HepG2 (cell line): ENCODE data around the gene MCM3. TPM values are rescaled to one million over a fixed set of nuclear protein-coding genes. Genes with fewer than 3 reads are reported as not detected.

ENCODE experiments used
- ATAC-seq: fragments of 200-7000 bp; cut with Tn5 transposase; 3 replicates; pipeline ENCODE4 v1.9.1; 2020; ENCODE audit warnings: mild to moderate bottlenecking, moderate library complexity
- BruUV-seq: library from RNA; stranded (reverse); fragments of 400-500 nt; replicated peaks from 2 replicates; lab custom pipeline; 2021; lab: Mats Ljungman, UMichigan
- CTCF ChIA-PET: fragments of 300-600 bp; formaldehyde crosslinking; extraction: SDS; loops from one replicate; lab custom pipeline; 2021; ENCODE audit warnings: low total read pairs, inconsistent platforms, low intra/inter-chr PET ratio; lab: Yijun Ruan, JAX
- POLR2A ChIA-PET: fragments of 350-600 bp; sonication (Branson Sonifier 250); formaldehyde crosslinking; loops from one replicate; lab custom pipeline; 2020; ENCODE audit warnings: antibody characterized with exemption, inconsistent platforms; lab: Yijun Ruan, JAX
- DNase-seq: peaks from one replicate; pipeline ENCODE4 v3.0.0-alpha.2; 2015; ENCODE audit warnings: low spot score
- FAIRE-seq: peaks from 3 replicates; lab custom pipeline; 2011; peaks lifted over from hg19 to GRCh38; lab: Jason Lieb, UNC
- H2AFZ ChIP-seq: one replicate; pipeline ENCODE4 v1.6.1; 2011; ENCODE audit warnings: low read length, inconsistent platforms
- H3K27ac ChIP-seq: fragments of 300-600 bp; 3 replicates; pipeline ENCODE4 v1.8.0; 2011; ENCODE audit warnings: mixed run types, mild to moderate bottlenecking, mixed read lengths, low read length, inconsistent platforms; ENCODE audit not compliant: insufficient read depth; ENCODE audit errors: extremely low read length
- H3K27me3 ChIP-seq, 2 experiments: fragments of 200-600 bp in 1 of 2; 2 replicates in 1 of 2; 3 replicates in 1 of 2; pipeline versions ENCODE4 v1.6.0 to v1.8.0; 2011; ENCODE audit warnings: low read length in 2 of 2, mild to moderate bottlenecking in 2 of 2, moderate library complexity in 2 of 2, inconsistent platforms in 1 of 2; ENCODE audit not compliant: insufficient read depth in 2 of 2, control insufficient read depth in 1 of 2
- H3K36me3 ChIP-seq, 2 experiments: fragments of 200-600 bp in 1 of 2; replicated peaks in 1 of 2; 2 replicates in 1 of 2; 3 replicates in 1 of 2; pipeline versions ENCODE4 v1.5.1 to v1.8.0; 2011; ENCODE audit warnings: low read length in 2 of 2, inconsistent platforms in 1 of 2; ENCODE audit not compliant: insufficient read depth in 2 of 2, control insufficient read depth in 1 of 2
- H3K4me1 ChIP-seq: 2 replicates; pipeline ENCODE4 v1.5.1; 2012; ENCODE audit warnings: low read length, inconsistent platforms; ENCODE audit not compliant: insufficient read depth
- H3K4me2 ChIP-seq: 2 replicates; pipeline ENCODE4 v1.6.0; 2011; ENCODE audit warnings: low read depth, low read length, inconsistent platforms
- H3K4me3 ChIP-seq, 3 experiments: fragments of 200-600 bp in 1 of 3; sonication (generic), shearing (Covaris generic) in 1 of 3; replicated peaks in 1 of 3; 2 replicates each; pipeline ENCODE4 v1.5.1; 2011 to 2016; ENCODE audit warnings: low read length in 3 of 3, inconsistent platforms in 2 of 3, low read depth in 2 of 3, mild to moderate bottlenecking in 2 of 3, control low read depth in 1 of 3, mixed read lengths in 1 of 3; ENCODE audit not compliant: insufficient read depth in 1 of 3
- H3K79me2 ChIP-seq: one replicate; pipeline ENCODE4 v1.6.1; 2011; ENCODE audit warnings: low read length, inconsistent platforms; ENCODE audit not compliant: insufficient read depth
- H3K9ac ChIP-seq: 2 replicates; pipeline ENCODE4 v1.6.0; 2011; ENCODE audit warnings: mild to moderate bottlenecking, low read depth, low read length, inconsistent platforms; ENCODE audit not compliant: insufficient read depth
- H3K9me3 ChIP-seq: 2 replicates; pipeline ENCODE4 v1.5.1; 2012; ENCODE audit warnings: mild to moderate bottlenecking, low read length
- H4K20me1 ChIP-seq: 2 replicates; pipeline ENCODE4 v1.6.0; 2011; ENCODE audit warnings: inconsistent platforms, mild to moderate bottlenecking, low read length, moderate library complexity; ENCODE audit not compliant: insufficient read depth
- ATM ChIP-seq: fragments of 450-650 bp; IDR thresholded peaks from 2 replicates; pipeline ENCODE4 v1.7.1; 2017; ENCODE audit warnings: mild to moderate bottlenecking, borderline replicate concordance
- FOXJ3 ChIP-seq: sonication (generic); formaldehyde crosslinking; IDR thresholded peaks from 2 replicates; pipeline ENCODE4 v1.4.0; 2020; ENCODE audit warnings: missing genetic modification reagents, mild to moderate bottlenecking, borderline replicate concordance
- FOXP1 ChIP-seq, 2 experiments: fragments of 450-650 bp in 1 of 2; IDR thresholded peaks; 2 replicates each; pipeline ENCODE4 v1.6.1; 2017 to 2018; ENCODE audit warnings: antibody characterized with exemption in 1 of 2
- GTF2F1 ChIP-seq: fragments of 150-350 bp; IDR thresholded peaks from 2 replicates; pipeline ENCODE4 v1.6.1; 2014; ENCODE audit warnings: low read length
- HNF4G ChIP-seq, 2 experiments: sonication (generic) in 1 of 2; formaldehyde crosslinking in 1 of 2; IDR thresholded peaks; 2 replicates each; pipeline versions ENCODE4 v1.4.0 to v1.6.1; 2011 to 2020; ENCODE audit warnings: borderline replicate concordance in 2 of 2, low read depth in 2 of 2, mild to moderate bottlenecking in 2 of 2, low read length in 1 of 2, missing genetic modification reagents in 1 of 2, moderate library complexity in 1 of 2
- NFE2 ChIP-seq: sonication (generic); formaldehyde crosslinking; IDR thresholded peaks from 2 replicates; pipeline ENCODE4 v1.4.0; 2020; ENCODE audit warnings: missing genetic modification reagents
- NKX3-1 ChIP-seq: sonication (generic); formaldehyde crosslinking; IDR thresholded peaks from 2 replicates; pipeline ENCODE4 v1.5.0; 2020; ENCODE audit warnings: missing genetic modification reagents
- NONO ChIP-seq, 2 experiments: fragments of 450-650 bp in 1 of 2; sonication (generic) in 1 of 2; formaldehyde crosslinking in 1 of 2; IDR thresholded peaks in 1 of 2; conservative IDR thresholded peaks in 1 of 2; 2 replicates each; pipeline versions ENCODE4 v1.6.1 to v1.8.0; 2017 to 2022; ENCODE audit warnings: mild to moderate bottlenecking in 1 of 2, missing genetic modification reagents in 1 of 2, moderate library complexity in 1 of 2
- POLR2AphosphoS2 ChIP-seq: IDR thresholded peaks from 2 replicates; pipeline ENCODE4 v1.6.1; 2011; ENCODE audit warnings: low read depth, low read length, improper control_type of control experiment
- REL ChIP-seq: sonication (generic); formaldehyde crosslinking; conservative IDR thresholded peaks from 2 replicates; pipeline ENCODE4 v1.8.0; 2022; ENCODE audit warnings: mild to moderate bottlenecking, missing genetic modification reagents, moderate library complexity
- SALL2 ChIP-seq: sonication (generic); formaldehyde crosslinking; IDR thresholded peaks from 2 replicates; pipeline ENCODE4 v1.8.1; 2023; ENCODE audit warnings: mild to moderate bottlenecking, missing genetic modification reagents, inconsistent platforms
- SP1 ChIP-seq, 2 experiments: fragments of 450-650 bp in 1 of 2; sonication (generic) in 1 of 2; formaldehyde crosslinking in 1 of 2; IDR thresholded peaks; 2 replicates each; pipeline versions ENCODE4 v1.4.0 to v1.6.1; 2016 to 2020; ENCODE audit warnings: missing genetic modification reagents in 1 of 2
- ZNF274 ChIP-seq: sonication (generic); formaldehyde crosslinking; IDR thresholded peaks from 2 replicates; pipeline ENCODE4 v1.5.1; 2020; ENCODE audit warnings: mild to moderate bottlenecking, missing genetic modification reagents
- ZNF281 ChIP-seq: sonication (generic); formaldehyde crosslinking; IDR thresholded peaks from 2 replicates; pipeline ENCODE4 v1.4.0; 2020; ENCODE audit warnings: missing genetic modification reagents, borderline replicate concordance
- ZNF30 ChIP-seq: sonication (generic); formaldehyde crosslinking; IDR thresholded peaks from 2 replicates; pipeline ENCODE4 v1.5.0; 2020; ENCODE audit warnings: mild to moderate bottlenecking, missing genetic modification reagents
- ZNF678 ChIP-seq: sonication (generic); formaldehyde crosslinking; IDR thresholded peaks from 2 replicates; pipeline ENCODE4 v1.4.0; 2020; ENCODE audit warnings: mild to moderate bottlenecking, missing genetic modification reagents
- WGBS: methylation state at CpG from one replicate; pipeline ENCODE4 v1.1.6; 2017; ENCODE audit warnings: low lambda C conversion rate; 5-methylcytosine and 5-hydroxymethylcytosine counted together
- in situ Hi-C: cut with HindIII; loops from 2 replicates; pipeline ENCODE4 v1.10.0; 2017; ENCODE audit warnings: low pct_unique_long_range_greater_than_20kb; ENCODE audit not compliant: extremely low pct_ligation_motif_present
- intact Hi-C: fragments of 100-400 bp; cut with micrococcal nuclease; formaldehyde crosslinking; loops from one replicate; pipeline ENCODE4 v1.10.0; 2022; ENCODE audit not compliant: unreplicated experiment
- polyA plus RNA-seq, 8 experiments: library from polyadenylated mRNA; depleted of rRNA in 3 of 8; stranded (reverse) in 7 of 8; unstranded in 1 of 8; fragments of >200 nt; fragmentation: Illumina TruSeq in 4 of 8; extraction: Trizol in 4 of 8; gene quantifications; 2 replicates each; pipeline versions ENCODE4 v1.2.1 to v1.2.3, GENCODE V29; 2011 to 2016; ENCODE audit warnings: low read depth in 4 of 8, missing spikeins in 1 of 8, mixed read lengths in 1 of 8; ENCODE audit not compliant: insufficient read depth in 1 of 8
- total RNA-seq, 5 experiments: library from RNA; depleted of rRNA; stranded (reverse); fragments of >200 nt; fragmentation: Illumina TruSeq; extraction: Trizol; gene quantifications; 2 replicates each; pipeline ENCODE4 v1.2.3, GENCODE V29; 2016; ENCODE audit warnings: low read depth in 1 of 5
- TF ChIP-seq, protein P1 (sequence below): sonication (generic); formaldehyde crosslinking; IDR thresholded peaks from 2 replicates; pipeline ENCODE4 v1.5.1; 2020; ENCODE audit warnings: mild to moderate bottlenecking, missing genetic modification reagents, moderate library complexity
- TF ChIP-seq, protein P2 (sequence below): sonication (generic); formaldehyde crosslinking; conservative IDR thresholded peaks from 2 replicates; pipeline ENCODE4 v1.4.0; 2020; ENCODE audit warnings: missing genetic modification reagents

Gene MCM3
- total and polyA plus RNA-seq, 2 of the 13 experiments (the other 11 are each of a cell fraction or from before 2014, with no cell fraction given) = 164 to 288 TPM

- H3K9me3 ChIP-seq = no peaks in the 10 kb centered on the region
- no peaks in the 10 kb centered on the region for H3K36me3 ChIP-seq
- H3K79me2 ChIP-seq = no peaks in the 10 kb centered on the region
- in situ Hi-C loops (no loop called here), intact Hi-C loops (loop anchor here (1.0 kb wide), 1 partner anchor 261 kb away; no protein-coding TSS in a partner anchor)
- H3K4me1 ChIP-seq = peaks cover 96% of the 10 kb centered on the region
- H4K20me1 ChIP-seq = no peaks in the 10 kb centered on the region
- BruUV-seq = TSS peak; percentile 42
- WGBS = 39% methylated on average over 2 of the region's 2 CpGs
- DNase-seq = peak; percentile 30
- peak overlapping the region; percentile 69 for H3K9ac ChIP-seq
- H3K4me2 ChIP-seq = peak overlapping the region; percentile 81
- ChIA-PET CTCF (no interaction called here), POLR2A (interaction anchor here (0.8 to 4.5 kb wide), 9 partner anchors 8 to 269 kb away, joined by 4 to 48 read pairs (median 10); partner anchors contain the start of genes EFHC1, MCM3 and PAQR8)
- H3K27me3 ChIP-seq = no peaks in the 10 kb centered on the region
- peak overlapping the region in 2 of 3 experiments; percentile 6 to 19; a peak in 3 of 6 replicates for H3K4me3 ChIP-seq
- no peak overlapping the region for H2AFZ ChIP-seq
- peak overlapping the region; percentile 93 for H3K27ac ChIP-seq
- no peak for ATAC-seq
- no peak for FAIRE-seq
- TF ChIP-seq FOXP1 (IDR thresholded peaks at IDR 0.05) (no peak), FOXP1 (CRISPR knock-in tag; IDR thresholded peaks at IDR 0.05) (peak; percentile 34; the same call in 1 of the 2 replicates), NFE2 (CRISPR knock-in tag) (no peak), HNF4G (IDR thresholded peaks at IDR 0.05; ENCODE audit: borderline replicate concordance, low read depth, low read length) (no peak), HNF4G (CRISPR knock-in tag; IDR thresholded peaks at IDR 0.05; ENCODE audit: borderline replicate concordance, low read depth) (no peak), REL (CRISPR knock-in tag) (no peak), POLR2AphosphoS2 (no peak), ZNF281 (CRISPR knock-in tag) (peak; percentile 51; the same call in 1 of the 2 replicates), NONO (IDR thresholded peaks at IDR 0.05) (no peak), NONO (CRISPR knock-in tag; conservative IDR thresholded peaks at IDR 0.05) (no peak), ZNF274 (CRISPR knock-in tag) (no peak), SP1 (IDR thresholded peaks at IDR 0.05) (no peak), SP1 (CRISPR knock-in tag; IDR thresholded peaks at IDR 0.05) (no peak), ATM (no peak), SALL2 (CRISPR knock-in tag) (no peak), GTF2F1 (no peak), ZNF30 (CRISPR knock-in tag) (no peak), FOXJ3 (no peak), ZNF678 (no peak), NKX3-1 (CRISPR knock-in tag) (no peak)
- TF ChIP-seq, protein P1, sequence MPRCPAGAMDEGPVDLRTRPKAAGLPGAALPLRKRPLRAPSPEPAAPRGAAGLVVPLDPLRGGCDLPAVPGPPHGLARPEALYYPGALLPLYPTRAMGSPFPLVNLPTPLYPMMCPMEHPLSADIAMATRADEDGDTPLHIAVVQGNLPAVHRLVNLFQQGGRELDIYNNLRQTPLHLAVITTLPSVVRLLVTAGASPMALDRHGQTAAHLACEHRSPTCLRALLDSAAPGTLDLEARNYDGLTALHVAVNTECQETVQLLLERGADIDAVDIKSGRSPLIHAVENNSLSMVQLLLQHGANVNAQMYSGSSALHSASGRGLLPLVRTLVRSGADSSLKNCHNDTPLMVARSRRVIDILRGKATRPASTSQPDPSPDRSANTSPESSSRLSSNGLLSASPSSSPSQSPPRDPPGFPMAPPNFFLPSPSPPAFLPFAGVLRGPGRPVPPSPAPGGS (CRISPR knock-in tag) = no peak
- TF ChIP-seq, protein P2, sequence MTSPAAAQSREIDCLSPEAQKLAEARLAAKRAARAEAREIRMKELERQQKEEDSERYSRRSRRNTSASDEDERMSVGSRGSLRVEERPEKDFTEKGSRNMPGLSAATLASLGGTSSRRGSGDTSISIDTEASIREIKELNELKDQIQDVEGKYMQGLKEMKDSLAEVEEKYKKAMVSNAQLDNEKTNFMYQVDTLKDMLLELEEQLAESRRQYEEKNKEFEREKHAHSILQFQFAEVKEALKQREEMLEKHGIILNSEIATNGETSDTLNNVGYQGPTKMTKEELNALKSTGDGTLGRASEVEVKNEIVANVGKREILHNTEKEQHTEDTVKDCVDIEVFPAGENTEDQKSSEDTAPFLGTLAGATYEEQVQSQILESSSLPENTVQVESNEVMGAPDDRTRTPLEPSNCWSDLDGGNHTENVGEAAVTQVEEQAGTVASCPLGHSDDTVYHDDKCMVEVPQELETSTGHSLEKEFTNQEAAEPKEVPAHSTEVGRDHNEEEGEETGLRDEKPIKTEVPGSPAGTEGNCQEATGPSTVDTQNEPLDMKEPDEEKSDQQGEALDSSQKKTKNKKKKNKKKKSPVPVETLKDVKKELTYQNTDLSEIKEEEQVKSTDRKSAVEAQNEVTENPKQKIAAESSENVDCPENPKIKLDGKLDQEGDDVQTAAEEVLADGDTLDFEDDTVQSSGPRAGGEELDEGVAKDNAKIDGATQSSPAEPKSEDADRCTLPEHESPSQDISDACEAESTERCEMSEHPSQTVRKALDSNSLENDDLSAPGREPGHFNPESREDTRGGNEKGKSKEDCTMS (CRISPR knock-in tag) = no peak
Observed at GRCh38 chr6:52328729-52329128, 44.2 kb upstream of the MCM3 start.
